Measurements from ENCODE around the gene RRP1.

RRP1 gene

DNA sequence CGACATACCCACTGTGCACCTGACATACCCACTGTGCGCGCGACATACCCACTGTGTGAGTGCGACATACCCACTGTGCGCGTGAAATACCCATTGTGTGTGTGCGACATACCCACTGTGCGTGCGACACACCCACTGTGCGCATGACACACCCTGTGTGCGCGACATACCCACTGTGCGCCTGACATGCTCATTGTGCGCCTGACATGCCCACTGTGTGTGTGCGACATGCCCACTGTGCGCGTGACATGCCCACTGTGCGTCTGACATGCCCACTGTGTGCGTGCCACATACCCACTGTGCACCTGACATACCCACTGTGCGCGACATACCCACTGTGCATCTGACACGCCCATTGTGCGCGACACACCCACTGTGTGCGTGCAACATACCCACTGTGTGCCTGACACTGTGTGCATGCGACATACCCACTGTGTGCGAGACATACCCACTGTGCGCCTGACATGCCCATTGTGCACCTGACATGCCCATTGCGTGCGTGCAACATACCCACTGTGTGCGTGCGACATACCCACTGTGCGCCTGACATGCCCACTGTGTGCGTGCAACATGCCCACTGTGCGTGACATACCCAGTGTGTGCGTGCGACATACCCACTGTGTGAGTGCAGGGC is 2.5 kb upstream of the RRP1 start:
- TF ChIP-seq, protein P1, sequence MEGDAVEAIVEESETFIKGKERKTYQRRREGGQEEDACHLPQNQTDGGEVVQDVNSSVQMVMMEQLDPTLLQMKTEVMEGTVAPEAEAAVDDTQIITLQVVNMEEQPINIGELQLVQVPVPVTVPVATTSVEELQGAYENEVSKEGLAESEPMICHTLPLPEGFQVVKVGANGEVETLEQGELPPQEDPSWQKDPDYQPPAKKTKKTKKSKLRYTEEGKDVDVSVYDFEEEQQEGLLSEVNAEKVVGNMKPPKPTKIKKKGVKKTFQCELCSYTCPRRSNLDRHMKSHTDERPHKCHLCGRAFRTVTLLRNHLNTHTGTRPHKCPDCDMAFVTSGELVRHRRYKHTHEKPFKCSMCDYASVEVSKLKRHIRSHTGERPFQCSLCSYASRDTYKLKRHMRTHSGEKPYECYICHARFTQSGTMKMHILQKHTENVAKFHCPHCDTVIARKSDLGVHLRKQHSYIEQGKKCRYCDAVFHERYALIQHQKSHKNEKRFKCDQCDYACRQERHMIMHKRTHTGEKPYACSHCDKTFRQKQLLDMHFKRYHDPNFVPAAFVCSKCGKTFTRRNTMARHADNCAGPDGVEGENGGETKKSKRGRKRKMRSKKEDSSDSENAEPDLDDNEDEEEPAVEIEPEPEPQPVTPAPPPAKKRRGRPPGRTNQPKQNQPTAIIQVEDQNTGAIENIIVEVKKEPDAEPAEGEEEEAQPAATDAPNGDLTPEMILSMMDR (IDR thresholded peaks at IDR 0.05; ENCODE audit: poor library complexity, severe bottlenecking) = no peak
- Histone ChIP-seq H3K36me3 (ENCODE audit: low read depth) (peaks cover 19% of the 10 kb centered on the region), H3K9me3 (ENCODE audit: severe bottlenecking) (no peaks in the 10 kb centered on the region), H3K27me3 (ENCODE audit: insufficient read depth, poor library complexity, severe bottlenecking) (no peaks in the 10 kb centered on the region), H3K27ac (ENCODE audit: poor library complexity, severe bottlenecking) (no peak overlapping the region), H3K4me3 (ENCODE audit: severe bottlenecking) (no peak overlapping the region), H3K4me1 (ENCODE audit: insufficient read depth, poor library complexity, severe bottlenecking) (peaks cover 11% of the 10 kb centered on the region)
- no peak for ATAC-seq (ENCODE audit: low read depth)
- DNase-seq (ENCODE audit: low spot score) = no peak

DNA sequence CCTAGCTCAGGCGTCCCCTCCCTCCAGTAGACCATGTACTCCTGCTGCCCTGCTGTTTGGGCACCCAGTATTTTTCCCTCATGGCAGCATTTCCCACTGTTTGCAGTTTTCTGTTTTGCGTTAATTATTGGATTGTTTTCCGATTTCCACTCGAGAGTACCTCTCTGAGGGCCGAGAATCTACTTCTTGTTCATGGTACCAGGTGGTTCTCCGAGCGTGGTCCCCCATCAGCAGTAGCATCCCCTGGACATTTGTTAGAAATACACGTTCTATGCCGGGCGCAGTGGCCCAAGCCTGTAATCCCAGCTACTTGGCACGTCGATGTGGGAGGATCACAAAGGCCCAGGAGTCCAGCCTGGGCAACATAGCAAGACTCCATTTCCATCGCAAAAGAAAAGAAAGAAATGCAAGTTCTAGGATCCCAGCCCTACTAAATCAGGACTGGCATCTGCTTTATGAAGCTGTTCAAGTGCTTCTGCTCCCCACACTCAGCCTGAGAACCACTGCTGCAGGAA is 690 bp downstream of the RRP1 start:
- DNase-seq (ENCODE audit: low spot score) = no peak
- H3K4me1 ChIP-seq (ENCODE audit: insufficient read depth, poor library complexity, severe bottlenecking) = no peaks in the 10 kb centered on the region
- H3K36me3 ChIP-seq (ENCODE audit: low read depth) = peaks cover 50% of the 10 kb centered on the region
- H3K27me3 ChIP-seq (ENCODE audit: insufficient read depth, poor library complexity, severe bottlenecking) = no peaks in the 10 kb centered on the region
- TF ChIP-seq, protein P1 (IDR thresholded peaks at IDR 0.05; ENCODE audit: poor library complexity, severe bottlenecking) = no peak
- H3K9me3 ChIP-seq (ENCODE audit: severe bottlenecking) = no peaks in the 10 kb centered on the region
- H3K27ac ChIP-seq (ENCODE audit: poor library complexity, severe bottlenecking) = peak overlapping the region; percentile 51
- ATAC-seq (ENCODE audit: low read depth) = no peak
- H3K4me3 ChIP-seq (ENCODE audit: severe bottlenecking) = peak overlapping the region; percentile 58

DNA sequence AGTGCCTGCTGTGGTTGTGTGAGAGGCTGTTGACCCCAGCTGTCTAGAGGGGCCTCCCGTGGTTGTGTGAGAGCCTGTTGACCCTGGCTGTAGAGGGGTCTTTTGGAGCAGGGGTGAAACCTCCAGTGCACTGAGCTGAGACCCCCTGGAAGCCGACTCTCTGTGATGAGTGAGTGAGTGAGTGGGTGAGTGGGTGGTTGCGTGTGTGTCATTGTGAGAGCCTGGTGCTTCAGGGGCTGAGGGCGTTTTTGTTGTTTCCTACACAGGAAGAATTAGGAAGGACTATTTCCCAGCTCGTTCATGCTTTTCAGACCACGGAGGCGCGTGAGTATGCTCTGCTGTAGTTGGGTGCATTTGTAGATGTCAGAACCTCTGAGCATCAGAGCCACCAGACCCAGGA is 3.0 kb downstream of the RRP1 start:
- H3K27me3 ChIP-seq (ENCODE audit: insufficient read depth, poor library complexity, severe bottlenecking) = no peaks in the 10 kb centered on the region
- TF ChIP-seq, protein P1 (IDR thresholded peaks at IDR 0.05; ENCODE audit: poor library complexity, severe bottlenecking) = no peak
- ATAC-seq (ENCODE audit: low read depth) = no peak
- no peaks in the 10 kb centered on the region for H3K9me3 ChIP-seq (ENCODE audit: severe bottlenecking)
- H3K27ac ChIP-seq (ENCODE audit: poor library complexity, severe bottlenecking) = no peak overlapping the region
- H3K4me1 ChIP-seq (ENCODE audit: insufficient read depth, poor library complexity, severe bottlenecking) = no peaks in the 10 kb centered on the region
- H3K4me3 ChIP-seq (ENCODE audit: severe bottlenecking) = no peak overlapping the region
- no peak for DNase-seq (ENCODE audit: low spot score)
- H3K36me3 ChIP-seq (ENCODE audit: low read depth) = peaks cover 74% of the 10 kb centered on the region

DNA sequence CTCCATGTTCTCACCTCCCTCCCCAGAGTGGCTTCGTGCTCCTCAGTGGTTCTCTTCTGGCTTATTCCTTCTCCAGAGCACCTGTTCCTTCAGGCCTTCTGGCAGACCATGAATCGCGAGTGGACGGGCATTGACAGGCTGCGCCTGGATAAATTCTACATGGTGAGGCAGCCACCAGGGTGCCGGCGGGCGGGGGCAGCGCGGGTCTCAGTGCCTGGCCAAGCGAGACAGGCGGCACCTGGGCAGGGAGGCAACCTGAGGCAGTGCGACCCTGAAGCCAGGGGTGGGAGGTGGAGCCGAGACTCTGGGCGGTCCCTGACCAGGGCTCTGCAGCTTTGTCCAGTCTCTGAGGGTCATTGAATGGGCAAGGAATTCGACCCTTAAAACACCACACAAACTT is 3.9 kb downstream of the RRP1 start:
- Histone ChIP-seq H3K27ac (ENCODE audit: poor library complexity, severe bottlenecking) (no peak overlapping the region), H3K4me3 (ENCODE audit: severe bottlenecking) (no peak overlapping the region), H3K36me3 (ENCODE audit: low read depth) (peaks cover 82% of the 10 kb centered on the region), H3K27me3 (ENCODE audit: insufficient read depth, poor library complexity, severe bottlenecking) (no peaks in the 10 kb centered on the region), H3K4me1 (ENCODE audit: insufficient read depth, poor library complexity, severe bottlenecking) (no peaks in the 10 kb centered on the region), H3K9me3 (ENCODE audit: severe bottlenecking) (no peaks in the 10 kb centered on the region)
- TF ChIP-seq, protein P1 (IDR thresholded peaks at IDR 0.05; ENCODE audit: poor library complexity, severe bottlenecking) = no peak
- DNase-seq (ENCODE audit: low spot score) = no peak
- ATAC-seq (ENCODE audit: low read depth) = no peak

DNA sequence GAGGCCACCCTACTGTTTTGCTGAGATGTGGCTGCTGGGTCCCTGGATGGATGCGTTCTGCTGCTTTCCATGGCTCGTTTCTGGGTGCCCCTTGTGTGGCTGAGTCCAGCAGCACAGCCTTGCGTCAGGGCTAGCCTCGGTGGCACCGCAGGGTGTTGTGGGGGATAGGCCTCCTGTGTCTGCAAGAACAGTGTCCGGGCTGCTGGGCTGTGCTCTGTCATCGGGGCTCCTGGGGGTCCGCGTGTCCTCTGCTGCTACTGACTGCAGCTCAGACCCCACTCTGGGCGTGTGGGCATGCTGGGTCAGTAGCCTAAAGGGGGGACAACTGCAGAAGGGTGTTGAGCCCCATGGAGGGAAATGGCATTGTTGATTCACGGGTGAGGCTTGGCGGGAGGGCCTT is 4.9 kb downstream of the RRP1 start:
- TF ChIP-seq, protein P1 (IDR thresholded peaks at IDR 0.05; ENCODE audit: poor library complexity, severe bottlenecking) = no peak
- Histone ChIP-seq H3K36me3 (ENCODE audit: low read depth) (peaks cover 91% of the 10 kb centered on the region), H3K27ac (ENCODE audit: poor library complexity, severe bottlenecking) (no peak overlapping the region), H3K4me1 (ENCODE audit: insufficient read depth, poor library complexity, severe bottlenecking) (no peaks in the 10 kb centered on the region), H3K4me3 (ENCODE audit: severe bottlenecking) (no peak overlapping the region), H3K9me3 (ENCODE audit: severe bottlenecking) (no peaks in the 10 kb centered on the region), H3K27me3 (ENCODE audit: insufficient read depth, poor library complexity, severe bottlenecking) (no peaks in the 10 kb centered on the region)
- ATAC-seq (ENCODE audit: low read depth) = no peak
- DNase-seq (ENCODE audit: low spot score) = no peak
